Stromal cell of bone marrow (primary cell): ENCODE results near the gene CYBC1.

Source experiments
- DNase-seq: peaks from one replicate; pipeline ENCODE4 v3.0.0-alpha.2; 2012; ENCODE audit warnings: low read depth

Gene CYBC1

GRCh38 chr17:82450357-82451106 is at the start of gene CYBC1:
TSS of gene CYBC1 (minus strand) at chr17:82450752. CDS start at chr17:82449254, 1,498 bp downstream.
- peak; percentile 87 for DNase-seq

DNA sequence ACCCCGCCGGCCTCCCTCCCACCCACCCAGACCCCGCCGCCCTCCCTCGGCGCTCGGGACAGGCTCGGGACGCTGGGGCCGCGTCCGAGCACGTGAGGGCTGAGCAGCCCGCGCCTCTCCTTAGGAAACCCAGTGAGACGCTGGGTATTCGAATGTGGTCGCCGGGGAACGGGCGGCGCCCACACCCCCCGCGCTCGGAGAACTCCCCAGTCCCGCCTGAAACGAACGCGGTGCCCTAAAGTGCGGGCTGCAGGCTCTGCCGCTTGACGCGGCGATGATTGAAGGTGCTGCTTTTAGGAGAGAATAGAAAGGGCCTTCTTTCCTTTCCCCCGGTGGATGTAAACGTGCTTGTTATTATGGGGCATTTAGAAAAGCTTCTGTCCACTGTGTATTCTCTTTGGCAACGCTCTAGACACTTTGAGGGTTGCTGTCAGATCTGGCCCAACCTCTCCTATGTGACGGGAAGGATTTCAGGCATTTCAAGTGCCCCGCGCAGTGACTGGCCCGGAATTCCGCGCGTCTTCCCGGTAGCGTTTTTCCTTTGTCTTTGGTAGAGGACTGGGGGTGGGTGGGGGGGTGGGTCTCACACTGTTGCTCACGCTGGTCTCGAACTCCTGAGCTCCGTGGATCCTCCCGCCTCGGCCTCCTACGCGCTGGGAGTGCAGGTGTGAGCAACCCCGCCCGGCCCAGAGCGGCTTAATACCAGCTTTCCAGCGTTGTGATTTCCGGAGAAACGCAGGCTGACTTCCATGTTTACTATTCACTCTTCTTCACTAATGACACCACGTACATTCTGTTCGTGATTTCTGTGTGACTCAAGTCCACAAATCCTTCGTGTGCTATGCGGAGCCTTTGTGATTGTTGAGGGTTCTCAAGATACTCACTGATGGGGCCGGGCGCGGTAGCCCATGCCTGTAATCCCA is 47.2 kb upstream of the CYBC1 start:
- no peak for DNase-seq

DNA sequence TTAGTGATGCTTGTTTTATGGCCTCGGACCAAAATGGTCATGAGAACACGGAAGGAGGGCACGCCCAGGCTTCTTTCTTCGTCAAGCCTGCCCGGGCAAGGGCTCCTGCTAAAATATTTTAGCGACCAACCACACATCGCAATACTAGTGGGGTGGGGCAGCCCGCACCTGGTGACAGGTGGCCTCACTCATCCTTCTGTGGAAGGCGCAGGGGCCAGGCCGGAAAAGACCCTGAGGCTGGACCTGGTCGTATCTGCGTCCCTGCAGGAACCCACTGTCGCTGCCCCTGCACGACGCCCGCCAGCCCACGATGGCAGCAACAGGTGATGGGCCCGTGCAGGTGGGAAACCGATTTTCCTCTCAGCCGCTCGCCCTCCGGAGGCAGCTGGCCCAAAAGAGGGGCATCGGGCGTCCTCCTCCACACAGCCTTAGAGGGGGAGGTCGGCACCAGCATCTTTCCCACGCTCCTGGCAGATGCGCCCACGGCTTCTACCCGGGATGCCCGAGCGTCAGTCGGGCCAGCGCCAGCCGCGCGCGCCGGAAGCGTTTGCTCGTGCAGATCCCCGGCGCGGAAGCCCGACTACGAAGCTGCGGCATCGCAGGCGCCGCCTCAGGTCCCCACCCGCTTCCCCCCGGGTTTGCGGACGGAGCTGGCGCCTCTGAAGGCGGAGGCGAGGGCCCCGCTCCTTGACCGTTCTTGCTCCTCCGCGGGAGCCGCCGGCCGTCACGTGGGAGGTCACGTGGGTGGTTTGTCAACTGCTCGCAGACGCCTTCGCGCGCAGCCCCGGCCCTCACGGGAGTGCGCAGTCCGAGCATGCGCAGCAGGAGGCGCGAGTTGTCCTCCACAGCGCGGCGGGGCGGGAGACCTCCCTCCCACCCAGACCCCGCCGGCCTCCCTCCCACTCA is 46.2 kb upstream of the CYBC1 start:
- DNase-seq = peak; percentile 84

DNA sequence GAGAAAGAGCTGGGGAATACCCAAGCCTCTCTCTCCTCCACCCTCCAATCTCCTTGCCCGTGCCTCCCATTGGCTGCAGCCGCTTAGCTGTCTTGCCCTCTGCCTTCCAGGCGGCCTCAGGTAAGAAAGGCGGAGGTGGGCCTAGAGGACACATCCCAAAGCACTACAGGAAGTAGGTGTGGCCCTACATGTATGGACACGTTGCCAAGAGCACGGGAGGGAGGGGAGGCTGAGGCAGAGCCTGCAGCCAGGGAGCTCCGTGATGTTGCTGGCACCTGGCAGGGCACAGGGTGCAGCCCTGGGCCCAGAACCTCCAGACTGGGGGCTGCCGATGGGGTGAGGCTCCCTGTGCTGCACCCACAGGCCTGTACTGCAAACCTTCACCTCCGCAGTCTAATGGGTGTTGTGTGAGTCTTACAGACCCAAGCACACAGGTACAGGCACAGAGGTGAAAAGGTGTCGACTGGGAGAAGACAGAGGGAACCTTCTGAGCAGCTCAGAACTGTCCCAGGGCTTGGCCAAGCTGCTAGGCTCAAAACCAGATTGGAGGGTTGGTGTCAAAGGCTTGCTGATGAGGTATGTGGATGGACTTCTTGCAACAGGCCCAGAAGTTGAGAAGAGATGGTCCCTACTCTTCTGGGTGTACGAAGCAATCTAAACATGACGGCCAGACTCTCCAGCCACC is 45.4 kb upstream of the CYBC1 start:
- DNase-seq = no peak

DNA sequence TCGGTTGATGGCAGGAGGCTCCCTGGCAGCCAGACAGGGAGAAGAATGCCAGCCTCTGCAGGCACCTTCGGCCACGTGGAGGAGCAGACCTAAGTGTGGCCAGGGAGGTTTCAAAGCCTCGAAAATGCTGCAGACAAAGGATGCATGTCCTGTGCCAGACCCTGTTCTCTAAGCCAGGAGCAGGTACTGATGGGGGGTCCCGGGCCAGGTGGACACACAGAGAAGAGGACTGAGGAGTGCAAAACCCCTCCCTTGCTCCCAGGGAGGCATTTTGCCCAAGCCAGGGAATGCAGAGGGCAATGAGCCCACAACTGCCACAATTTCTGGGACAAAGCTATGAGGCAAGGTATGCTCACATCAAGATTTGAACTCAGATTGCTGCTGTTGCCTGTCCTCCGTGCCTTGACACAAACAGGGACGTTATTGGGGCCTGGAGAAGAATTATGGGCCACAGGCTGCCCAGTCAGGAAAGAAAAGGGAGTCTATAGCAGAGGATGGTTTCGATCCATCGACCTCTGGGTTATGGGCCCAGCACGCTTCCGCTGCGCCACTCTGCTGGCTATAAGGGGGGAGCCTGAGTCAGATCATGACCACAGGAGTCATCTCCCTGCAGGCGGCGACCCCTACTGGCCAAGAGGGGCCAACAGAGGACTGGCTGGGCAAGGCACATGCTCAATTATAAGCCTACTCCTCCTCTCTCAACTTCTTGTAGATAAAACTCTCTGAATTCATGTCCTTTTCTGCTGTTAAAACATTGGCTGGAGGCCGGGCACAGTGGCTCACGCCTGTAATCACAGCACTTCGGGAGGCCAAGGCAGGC is 43.9 kb upstream of the CYBC1 start:
- DNase-seq = peak; percentile 77

GRCh38 chr17:82493226-82493781 is 42.8 kb upstream of the CYBC1 start:
- DNase-seq = no peak

DNA sequence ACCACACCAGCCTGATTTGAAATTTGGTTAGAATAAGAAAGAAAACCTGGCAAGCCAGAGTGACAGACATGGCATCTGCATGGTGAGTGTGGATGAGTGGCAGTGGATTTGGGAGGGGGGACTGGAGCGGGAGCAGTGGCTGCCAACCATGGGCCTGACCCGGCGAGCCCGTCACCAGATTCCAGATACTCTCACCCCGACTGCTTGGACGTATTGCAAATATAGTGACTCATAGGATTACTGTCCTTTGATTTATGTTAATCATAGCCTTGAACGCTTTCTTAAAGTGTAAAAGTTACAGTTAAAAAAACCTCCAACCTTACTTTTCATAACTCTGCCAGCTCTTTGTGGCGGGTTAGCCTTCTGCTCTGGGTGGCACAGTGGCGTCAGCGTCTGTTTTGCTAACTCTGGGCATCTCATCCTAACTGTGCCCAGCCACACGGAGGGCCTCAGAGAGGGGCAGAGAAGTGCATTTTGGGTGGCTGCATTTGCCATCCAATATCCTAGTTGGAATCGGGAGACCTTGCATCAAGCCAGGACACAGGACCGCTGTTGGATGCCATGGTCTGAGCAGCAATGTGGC is 42.2 kb upstream of the CYBC1 start:
- peak; percentile 62 for DNase-seq

GRCh38 chr17:82491533-82491932 is 41.0 kb upstream of the CYBC1 start:
- no peak for DNase-seq

DNA sequence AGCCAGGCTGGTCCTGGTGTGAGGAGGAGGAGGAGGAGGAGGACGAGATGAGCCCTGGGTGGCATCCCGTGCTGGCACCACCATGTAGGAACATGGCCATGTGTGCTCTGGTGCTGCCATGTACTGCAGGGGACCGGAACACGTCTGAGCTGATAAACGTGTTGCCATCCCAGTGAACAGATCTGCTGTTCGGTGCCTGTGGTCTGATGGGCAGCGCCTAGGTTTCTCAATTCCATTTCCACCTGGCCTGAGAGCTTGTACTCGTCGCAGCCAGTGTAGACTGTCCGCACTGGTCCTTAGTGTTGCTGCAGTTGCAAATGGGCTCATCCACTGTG is 40.6 kb upstream of the CYBC1 start:
- no peak for DNase-seq

DNA sequence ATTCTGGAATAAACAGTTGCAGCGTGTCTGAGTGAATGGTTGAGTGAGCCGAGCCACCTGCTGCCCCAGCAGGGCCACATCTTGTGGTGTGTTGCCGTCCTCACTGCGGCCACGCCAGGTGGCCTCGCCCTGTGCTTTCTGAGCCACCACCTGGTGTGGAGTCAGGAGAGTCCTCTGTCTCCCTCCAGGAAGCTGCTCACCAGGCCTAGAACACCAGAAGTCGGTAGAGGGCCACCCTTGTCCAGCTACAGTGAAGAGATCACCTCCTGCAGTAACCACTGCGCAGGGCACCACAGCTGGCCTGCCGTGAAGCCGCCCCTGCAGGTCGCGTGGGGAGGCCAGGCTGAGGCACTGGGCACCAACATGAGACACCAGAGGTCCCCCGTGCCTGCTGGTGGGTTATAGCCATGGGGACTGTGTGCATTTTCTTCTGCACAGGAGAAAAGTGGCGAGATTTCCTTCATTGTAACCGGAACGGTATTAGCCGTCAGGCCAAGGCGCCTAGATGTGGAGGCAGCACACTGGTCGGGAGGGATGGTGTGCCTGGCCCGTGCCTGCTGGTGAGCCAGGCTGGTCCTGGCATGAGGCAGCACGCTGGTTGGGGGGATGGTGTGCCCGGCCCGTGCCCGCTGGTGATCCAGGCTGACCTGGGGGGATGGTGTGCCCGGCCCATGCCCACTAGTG is 40.1 kb upstream of the CYBC1 start:
- no peak for DNase-seq

- no peak for DNase-seq
Measured at GRCh38 chr17:82489851-82490511, 39.4 kb upstream of the CYBC1 start.

GRCh38 chr17:82489117-82489516 is 38.6 kb upstream of the CYBC1 start:
- peak; percentile 82 for DNase-seq

DNA sequence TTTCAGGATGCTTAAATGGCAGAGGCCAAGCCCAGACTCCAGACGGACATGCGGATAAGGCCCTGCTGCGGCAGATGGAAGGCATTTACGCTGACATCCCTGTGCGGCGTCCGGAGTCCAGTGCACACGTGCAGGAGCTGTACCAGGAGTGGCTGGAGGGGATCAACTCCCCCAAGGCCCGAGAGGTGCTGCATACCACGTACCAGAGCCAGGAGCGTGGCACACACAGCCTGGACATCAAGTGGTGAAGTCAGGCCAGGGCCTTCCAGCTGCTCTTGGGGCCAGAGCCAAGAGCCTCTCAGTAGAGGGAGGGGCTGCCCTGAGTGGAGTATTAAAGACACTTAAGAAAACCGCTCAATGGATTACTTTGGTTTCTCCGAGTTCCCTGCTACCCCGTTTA is 37.4 kb upstream of the CYBC1 start:
- no peak for DNase-seq

DNA sequence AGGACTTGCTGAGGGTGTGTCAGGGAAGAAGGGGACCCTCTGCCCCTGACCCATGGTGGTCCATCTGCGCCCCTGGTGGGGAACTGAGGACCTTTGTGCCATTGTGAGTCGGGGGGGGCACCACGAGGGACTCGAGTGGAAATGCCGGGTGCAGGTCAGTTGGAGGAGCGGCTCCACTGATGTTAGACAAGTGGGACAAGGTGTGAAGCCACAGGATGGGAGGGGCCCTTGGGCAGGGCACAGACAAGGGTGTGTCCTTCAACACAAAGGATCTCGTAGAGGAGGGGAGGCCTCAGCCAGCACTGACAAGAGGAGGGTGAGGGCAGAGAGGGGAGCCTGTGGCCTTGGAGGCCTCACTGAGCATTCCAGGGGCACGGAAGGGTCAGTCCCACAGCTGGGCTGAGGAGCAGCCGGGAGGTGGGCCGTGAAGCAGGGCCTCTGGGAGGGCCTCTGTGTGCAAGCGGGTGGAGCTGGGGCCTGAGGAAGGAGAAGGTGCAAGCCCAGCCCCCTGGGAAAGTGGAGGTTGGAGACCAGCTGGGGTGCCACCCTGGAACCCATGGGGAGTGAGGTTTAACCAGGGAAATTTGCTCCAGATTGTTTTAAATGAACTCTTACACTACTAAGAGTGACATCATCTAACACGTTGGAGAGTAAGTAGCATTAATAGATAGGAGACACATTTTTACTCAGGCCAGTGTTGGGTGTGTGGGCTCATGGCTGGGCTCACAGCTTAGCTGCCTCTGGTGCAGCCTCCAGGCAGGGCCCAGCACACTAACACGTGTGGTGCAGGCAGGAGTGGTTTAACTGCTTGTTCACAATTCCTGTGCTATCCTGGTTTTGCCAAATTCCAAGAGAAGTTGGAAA is 35.9 kb upstream of the CYBC1 start:
- DNase-seq = no peak

GRCh38 chr17:82483836-82484235 is 33.3 kb upstream of the CYBC1 start:
- no peak for DNase-seq

DNA sequence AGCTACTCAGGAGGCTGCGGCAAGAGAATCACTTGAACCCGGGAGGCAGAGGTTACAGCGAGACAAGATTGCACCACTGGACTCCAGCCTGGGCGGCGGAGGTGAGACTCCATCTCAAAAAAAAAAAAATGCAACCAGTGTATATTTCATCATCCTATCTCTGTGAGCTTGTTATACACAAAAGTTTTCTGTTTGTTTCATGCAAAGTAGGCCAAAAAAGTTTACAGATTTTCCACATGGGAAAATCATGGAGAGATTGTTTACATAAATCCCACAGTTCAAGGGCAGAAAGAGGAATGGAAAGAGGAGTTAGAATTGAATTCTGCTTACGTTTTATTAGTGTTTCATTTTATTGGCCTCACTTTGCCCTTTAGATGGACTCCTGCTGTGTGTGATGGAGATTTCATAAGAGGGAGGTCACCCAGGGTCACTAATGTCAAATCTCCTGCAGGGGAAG is 32.7 kb upstream of the CYBC1 start:
- DNase-seq = no peak

- no peak for DNase-seq
Measured at GRCh38 chr17:82480318-82480717, 29.8 kb upstream of the CYBC1 start.

DNA sequence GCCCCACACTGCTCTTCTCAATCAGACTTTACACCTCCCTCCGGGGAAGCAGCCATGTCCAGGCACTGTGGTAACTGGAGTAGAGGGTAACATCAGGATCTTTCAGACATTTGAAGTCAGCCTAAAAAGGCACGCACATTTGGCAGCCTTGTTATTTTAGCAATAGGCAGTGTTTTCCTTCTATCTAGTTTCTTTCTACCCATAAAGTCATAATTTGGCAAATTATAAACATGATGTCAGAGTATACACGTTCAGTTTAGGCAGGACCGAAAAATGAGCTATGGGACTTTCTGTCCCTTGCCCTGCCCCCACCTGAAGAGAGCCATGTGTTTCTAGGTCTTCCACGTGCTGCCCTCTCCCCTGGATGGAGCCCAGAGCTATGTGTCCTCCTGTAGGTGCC is 29.1 kb upstream of the CYBC1 start:
- DNase-seq = no peak
